Measurements from ENCODE around the gene TXNL4A. TPM values are rescaled to one million over a fixed set of nuclear protein-coding genes. Genes with fewer than 3 reads are reported as not detected.
"Not testable (repeated sequence)": the region's sequence is repeated elsewhere in the genome, so short reads cannot be mapped to it uniquely, and the experiment has no call there.

The TXNL4A gene
- total RNA-seq, 1 donor from 2014 or later = 79.5 TPM

GRCh38 chr18:79962835-79963657, 25.3 kb downstream of the TXNL4A start:
- Mint-ChIP-seq H3K9me3 (no peaks in the 10 kb centered on the region), H3K27ac (peak overlapping the region; percentile 90), H3K4me3 (peak overlapping the region; percentile 41), H3K27me3 (ENCODE audit: low read depth) (no peaks in the 10 kb centered on the region), H3K4me1 (peaks cover 41% of the 10 kb centered on the region), H3K36me3 (peaks cover 9% of the 10 kb centered on the region)
- DNase-seq (ENCODE audit: low spot score in 2 of 2, unreplicated experiment in 2 of 2) = no peak
- no peak for TF ChIP-seq CTCF (IDR thresholded peaks at IDR 0.05; ENCODE audit: unreplicated experiment)

GRCh38 chr18:79962311-79962710, 26.1 kb downstream of the TXNL4A start:
- Mint-ChIP-seq H3K36me3 (peaks cover 3% of the 10 kb centered on the region), H3K9me3 (no peaks in the 10 kb centered on the region), H3K27ac (peak overlapping the region; percentile 90), H3K4me1 (peaks cover 41% of the 10 kb centered on the region), H3K27me3 (ENCODE audit: low read depth) (no peaks in the 10 kb centered on the region), H3K4me3 (peak overlapping the region; percentile 5)
- DNase-seq (ENCODE audit: low spot score in 2 of 2, unreplicated experiment in 2 of 2) = peak in 1 of 2 experiments; percentile 53
- no peak for TF ChIP-seq CTCF (IDR thresholded peaks at IDR 0.05; ENCODE audit: unreplicated experiment)

- Mint-ChIP-seq H3K4me1 (peaks cover 41% of the 10 kb centered on the region), H3K9me3 (no peaks in the 10 kb centered on the region), H3K4me3 (no peak overlapping the region), H3K27me3 (ENCODE audit: low read depth) (no peaks in the 10 kb centered on the region), H3K27ac (peak overlapping the region; percentile 90), H3K36me3 (no peaks in the 10 kb centered on the region)
- DNase-seq (ENCODE audit: low spot score in 2 of 2, unreplicated experiment in 2 of 2) = no peak
- TF ChIP-seq CTCF (IDR thresholded peaks at IDR 0.05; ENCODE audit: unreplicated experiment) = no peak
These were observed 26.7 kb downstream of the TXNL4A start for GRCh38 chr18:79961527-79962291.

GRCh38 chr18:79960921-79961526, 27.3 kb downstream of the TXNL4A start:
- Mint-ChIP-seq H3K4me1 (peaks cover 41% of the 10 kb centered on the region), H3K27ac (no peak overlapping the region), H3K4me3 (no peak overlapping the region), H3K36me3 (no peaks in the 10 kb centered on the region), H3K27me3 (ENCODE audit: low read depth) (no peaks in the 10 kb centered on the region), H3K9me3 (no peaks in the 10 kb centered on the region)
- no peak for TF ChIP-seq CTCF (IDR thresholded peaks at IDR 0.05; ENCODE audit: unreplicated experiment)
- no peak for DNase-seq (ENCODE audit: low spot score in 2 of 2, unreplicated experiment in 2 of 2)

GRCh38 chr18:79960161-79960801, 28.1 kb downstream of the TXNL4A start:
- H3K27me3 Mint-ChIP-seq (ENCODE audit: low read depth); DNase-seq (ENCODE audit: low spot score in 2 of 2, unreplicated experiment in 2 of 2); H3K27ac Mint-ChIP-seq: not testable (repeated sequence)

More at GRCh38 chr18:79960161-79960801, 28.1 kb downstream of the TXNL4A start:
- H3K36me3 Mint-ChIP-seq, H3K9me3 Mint-ChIP-seq: not testable (repeated sequence)
- Mint-ChIP-seq H3K4me1 (peaks cover 36% of the 10 kb centered on the region), H3K4me3 (peak overlapping the region; percentile 42)

Data from mesothelial cell of epicardium (in vitro differentiated cells).